IMR-90 (cell line): Measurements from ENCODE around the gene HSPA1A. TPM values are rescaled to one million over a fixed set of nuclear protein-coding genes. Genes with fewer than 3 reads are reported as not detected.

Source experiments
- ATAC-seq: fragments of 200-7000 bp; cut with Tn5 transposase; 2 replicates; pipeline ENCODE4 v1.9.1; 2020; ENCODE audit warnings: low read depth, mild to moderate bottlenecking, moderate library complexity
- BruUV-seq: library from RNA; stranded (reverse); fragments of 400-500 nt; replicated peaks from 2 replicates; lab custom pipeline; 2021; lab: Mats Ljungman, UMichigan
- CTCF ChIA-PET: fragments of 300-600 bp; formaldehyde crosslinking; extraction: SDS; loops from one replicate; lab custom pipeline; 2021; ENCODE audit warnings: antibody characterized with exemption; lab: Yijun Ruan, JAX
- POLR2A ChIA-PET: fragments of 300-600 bp; sonication (Branson Sonifier 250); formaldehyde crosslinking; loops from one replicate; lab custom pipeline; 2022; ENCODE audit warnings: antibody characterized with exemption; ENCODE audit not compliant: unreplicated experiment; lab: Charles Lee
- DNase-seq: peaks from one replicate; pipeline ENCODE4 v3.0.0; 2013
- H2AFZ ChIP-seq: replicated peaks from 2 replicates; pipeline ENCODE3; 2013; ENCODE audit warnings: low read length, mild to moderate bottlenecking; ENCODE audit not compliant: poor library complexity
- H2AK5ac ChIP-seq: 2 replicates; pipeline ENCODE4 v1.6.1; 2013; ENCODE audit warnings: low read depth, low read length, inconsistent platforms
- H2AK9ac ChIP-seq: replicated peaks from 2 replicates; pipeline ENCODE3; 2013; ENCODE audit warnings: mild to moderate bottlenecking, low read depth, low read length, moderate library complexity; ENCODE audit not compliant: poor library complexity
- H2BK120ac ChIP-seq: 2 replicates; pipeline ENCODE4 v1.6.1; 2013; ENCODE audit warnings: low read depth, low read length, inconsistent platforms
- H2BK15ac ChIP-seq: 3 replicates; pipeline ENCODE4 v1.6.1; 2013; ENCODE audit warnings: low read depth, low read length, inconsistent platforms
- H2BK20ac ChIP-seq: 2 replicates; pipeline ENCODE4 v1.6.1; 2013; ENCODE audit warnings: low read depth, mild to moderate bottlenecking, inconsistent platforms, low read length, moderate library complexity
- H2BK5ac ChIP-seq: 2 replicates; pipeline ENCODE4 v1.6.1; 2013; ENCODE audit warnings: mild to moderate bottlenecking, low read depth, low read length, inconsistent platforms; ENCODE audit not compliant: poor library complexity, severe bottlenecking
- H3K14ac ChIP-seq: replicated peaks from 2 replicates; pipeline ENCODE4 v1.6.1; 2013; ENCODE audit warnings: low read depth, low read length, inconsistent platforms
- H3K18ac ChIP-seq: 2 replicates; pipeline ENCODE4 v1.6.1; 2013; ENCODE audit warnings: low read depth, low read length, control low read depth
- H3K23ac ChIP-seq: 2 replicates; pipeline ENCODE4 v1.6.1; 2013; ENCODE audit warnings: low read depth, low read length, inconsistent platforms
- H3K27ac ChIP-seq: 2 replicates; pipeline ENCODE4 v1.5.1; 2013; ENCODE audit warnings: mild to moderate bottlenecking, control low read depth, low read length; ENCODE audit not compliant: insufficient read depth
- H3K27me3 ChIP-seq: 2 replicates; pipeline ENCODE4 v1.6.1; 2013; ENCODE audit warnings: low read length; ENCODE audit not compliant: control insufficient read depth, insufficient read depth
- H3K36me3 ChIP-seq: 2 replicates; pipeline ENCODE4 v1.6.1; 2013; ENCODE audit warnings: low read length, mixed read lengths; ENCODE audit not compliant: control insufficient read depth, insufficient read depth
- H3K4ac ChIP-seq: 2 replicates; pipeline ENCODE4 v1.6.1; 2013; ENCODE audit warnings: low read depth, low read length, inconsistent platforms
- H3K4me1 ChIP-seq: 2 replicates; pipeline ENCODE4 v1.6.1; 2013; ENCODE audit warnings: low read length, mixed read lengths; ENCODE audit not compliant: control insufficient read depth, insufficient read depth
- H3K4me2 ChIP-seq: 2 replicates; pipeline ENCODE4 v1.6.1; 2013; ENCODE audit warnings: low read depth, mild to moderate bottlenecking, control low read depth, low read length, moderate library complexity
- H3K4me3 ChIP-seq: 2 replicates; pipeline ENCODE4 v1.5.1; 2013; ENCODE audit warnings: low read depth, mild to moderate bottlenecking, control low read depth, low read length, moderate library complexity; ENCODE audit not compliant: insufficient read depth
- H3K56ac ChIP-seq: 2 replicates; pipeline ENCODE4 v1.6.1; 2013; ENCODE audit warnings: low read length, inconsistent platforms; ENCODE audit not compliant: insufficient read depth; ENCODE audit errors: extremely low read depth
- H3K79me1 ChIP-seq, 2 experiments: 2 replicates each; pipeline ENCODE4 v1.6.1; 2013; ENCODE audit warnings: low read length in 2 of 2, inconsistent platforms in 1 of 2, low read depth in 1 of 2
- H3K9ac ChIP-seq: 2 replicates; pipeline ENCODE4 v1.6.1; 2013; ENCODE audit warnings: low read depth, low read length, control low read depth
- H3K9me1 ChIP-seq: 2 replicates; pipeline ENCODE4 v1.6.1; 2013; ENCODE audit warnings: low read length, inconsistent platforms; ENCODE audit not compliant: insufficient read depth
- H3K9me3 ChIP-seq: 2 replicates; pipeline ENCODE4 v1.6.1; 2013; ENCODE audit warnings: low read length; ENCODE audit not compliant: control insufficient read depth, insufficient read depth
- H4K20me1 ChIP-seq: 2 replicates; pipeline ENCODE4 v1.6.1; 2013; ENCODE audit warnings: low read length, inconsistent platforms; ENCODE audit not compliant: insufficient read depth
- H4K5ac ChIP-seq: 2 replicates; pipeline ENCODE4 v1.6.1; 2013; ENCODE audit warnings: mild to moderate bottlenecking, low read depth, low read length, control low read depth
- H4K8ac ChIP-seq, 2 experiments: 2 replicates each; pipeline ENCODE4 v1.6.1; 2013; ENCODE audit warnings: low read depth in 2 of 2, low read length in 2 of 2, control low read depth in 1 of 2, inconsistent platforms in 1 of 2
- H4K91ac ChIP-seq: 2 replicates; pipeline ENCODE4 v1.6.1; 2013; ENCODE audit warnings: low read depth, low read length, inconsistent platforms; ENCODE audit not compliant: insufficient read depth
- BHLHE40 ChIP-seq: fragments of 150-350 bp; IDR thresholded peaks from 2 replicates; pipeline ENCODE4 v1.6.1; 2016; ENCODE audit warnings: mild to moderate bottlenecking, low read depth, low read length
- CTCF ChIP-seq: conservative IDR thresholded peaks from 2 replicates; pipeline ENCODE4 v1.5.1; 2012; ENCODE audit warnings: mild to moderate bottlenecking, low read depth, low read length, improper control_type of control experiment
- ELK1 ChIP-seq: fragments of 150-350 bp; IDR thresholded peaks from 2 replicates; pipeline ENCODE4 v1.6.1; 2016; ENCODE audit warnings: low read depth, mild to moderate bottlenecking, low read length, moderate library complexity, borderline replicate concordance
- FOS ChIP-seq: fragments of 150-350 bp; IDR thresholded peaks from 2 replicates; pipeline ENCODE4 v1.6.1; 2016; ENCODE audit warnings: low read depth, low read length
- MAFK ChIP-seq: IDR thresholded peaks from 2 replicates; pipeline ENCODE4 v1.6.1; 2012; ENCODE audit warnings: low read depth, low read length, improper control_type of control experiment
- NFE2L2 ChIP-seq: fragments of 150-350 bp; IDR thresholded peaks from 2 replicates; pipeline ENCODE4 v1.6.1; 2016; ENCODE audit warnings: low read depth, mild to moderate bottlenecking, low read length
- POLR2A ChIP-seq: IDR thresholded peaks from 2 replicates; pipeline ENCODE4 v1.6.1; 2012; ENCODE audit warnings: mild to moderate bottlenecking, low read depth, low read length
- RAD21 ChIP-seq: IDR thresholded peaks from 2 replicates; pipeline ENCODE4 v1.6.1; 2012; ENCODE audit warnings: low read length, improper control_type of control experiment
- RCOR1 ChIP-seq: IDR thresholded peaks from 2 replicates; pipeline ENCODE4 v1.6.1; 2012; ENCODE audit warnings: mild to moderate bottlenecking, low read length, improper control_type of control experiment; ENCODE audit not compliant: insufficient replicate concordance
- RFX5 ChIP-seq: IDR thresholded peaks from 2 replicates; pipeline ENCODE4 v1.8.0; 2012; ENCODE audit warnings: low read depth, mild to moderate bottlenecking, low read length, moderate library complexity
- USF2 ChIP-seq: fragments of 150-350 bp; IDR thresholded peaks from 2 replicates; pipeline ENCODE4 v1.6.1; 2017; ENCODE audit warnings: mild to moderate bottlenecking, antibody characterized with exemption, low read length, low read depth
- WGBS, 2 experiments: methylation state at CpG; one replicate each; pipeline versions ENCODE4 v1.1.5 to v1.1.7; 2013; ENCODE audit warnings: missing lambda C conversion rate in 2 of 2; ENCODE audit not compliant: insufficient read length in 1 of 2; ENCODE audit errors: extremely low coverage in 2 of 2; 5-methylcytosine and 5-hydroxymethylcytosine counted together
- dilution Hi-C: fragments of 300-500 bp; cut with HindIII; formaldehyde crosslinking; loops from one replicate; pipeline ENCODE4 v1.14.3; 2018; ENCODE audit warnings: low sequenced_read_pairs; ENCODE audit not compliant: unreplicated experiment
- in situ Hi-C: fragments of 300-500 bp; cut with MboI; formaldehyde crosslinking; loops from 3 replicates; pipeline ENCODE4 v1.14.3; 2019; ENCODE audit warnings: low sequenced_read_pairs, inconsistent platforms, mixed read lengths
- intact Hi-C: fragments of 100-400 bp; cut with micrococcal nuclease; formaldehyde crosslinking; loops from 2 replicates; pipeline ENCODE4 v1.10.0; 2022
- polyA plus RNA-seq, 3 experiments: library from polyadenylated mRNA; depleted of rRNA; stranded (reverse); fragments of >200 nt; gene quantifications; 2 replicates each; pipeline ENCODE4 v1.2.3, GENCODE V29; 2012; ENCODE audit warnings: low replicate concordance in 1 of 3
- total RNA-seq: library from RNA; depleted of rRNA; stranded (reverse); fragments of >200 nt; gene quantifications from 2 replicates; pipeline ENCODE4 v1.2.3, GENCODE V29; 2012

The HSPA1A gene
- total and polyA plus RNA-seq, 2 of the 4 experiments (the other 2 are of a cell fraction) = 94.6 to 95.3 TPM

- H3K9ac ChIP-seq = no peak overlapping the region
- H3K4ac ChIP-seq = no peak overlapping the region
- dilution Hi-C loops = no loop called here
- in situ Hi-C loops = loop anchor here (10.0 kb wide), 2 partner anchors 154 to 294 kb away; partner anchors contain the start of genes ATP6V1G2, DDX39B, LY6G5C and NFKBIL1
- H3K18ac ChIP-seq = no peak overlapping the region
- no peak overlapping the region for H4K91ac ChIP-seq
- H4K20me1 ChIP-seq = peaks cover 55% of the 10 kb centered on the region
- peaks cover 22 to 43% of the 10 kb centered on the region in 2 experiments; a peak in 3 of 4 replicates for H3K79me1 ChIP-seq
- no peak overlapping the region for H2AFZ ChIP-seq
- no peak overlapping the region for H3K23ac ChIP-seq
- H3K9me3 ChIP-seq = no peaks in the 10 kb centered on the region
- H3K56ac ChIP-seq = no peak overlapping the region
- peaks cover 7% of the 10 kb centered on the region for H3K9me1 ChIP-seq
- no peak overlapping the region for H2BK20ac ChIP-seq
- no peak overlapping the region for H2AK5ac ChIP-seq
- no peak for DNase-seq
- no peak overlapping the region for H2BK5ac ChIP-seq
- H3K4me1 ChIP-seq = peaks cover 11% of the 10 kb centered on the region
- no peak for ATAC-seq
- peaks cover 43% of the 10 kb centered on the region for H3K36me3 ChIP-seq
- no peak overlapping the region for H3K14ac ChIP-seq
- 100% methylated on average over 1 of the region's 3 CpGs; no CpG with 5 or more reads in 1 of the 2 experiments for WGBS, 2 experiments
- no peak overlapping the region for H2AK9ac ChIP-seq
- no peak overlapping the region for H3K4me2 ChIP-seq
- intact Hi-C loops = no loop called here
- CTCF ChIA-PET = no interaction called here
- H2BK15ac ChIP-seq = no peak overlapping the region
- no peak overlapping the region for H3K27ac ChIP-seq
- H3K27me3 ChIP-seq = no peaks in the 10 kb centered on the region
- BruUV-seq = no TSS peak
- TF ChIP-seq USF2 (no peak), CTCF (no peak), RFX5 (no peak), RAD21 (no peak), RCOR1 (no peak), POLR2A (no peak), NFE2L2 (no peak), FOS (no peak), BHLHE40 (no peak), ELK1 (no peak), MAFK (no peak)
- POLR2A ChIA-PET = interaction anchor here (0.6 to 0.9 kb wide), 2 partner anchors 24 to 216 kb away, joined by 3 to 4 read pairs; partner anchors contain the start of gene NEU1
- H4K8ac ChIP-seq = no peak overlapping the region
- no peak overlapping the region for H4K5ac ChIP-seq
- no peak overlapping the region for H3K4me3 ChIP-seq
- H2BK120ac ChIP-seq = no peak overlapping the region
These were observed 23.6 kb downstream of the HSPA1A start for GRCh38 chr6:31838968-31839367.
